Hepatocyte (in vitro differentiated cells): ENCODE measurements around the gene GLT1D1.

ENCODE experiments used
- CTCF ChIP-seq: fragments of 200-600 bp; sonication (generic); IDR thresholded peaks from 2 replicates; pipeline ENCODE4 v1.5.1; 2016; ENCODE audit warnings: antibody characterized with exemption, mild to moderate bottlenecking; ENCODE audit not compliant: poor library complexity
- EZH2 ChIP-seq: fragments of 200-600 bp; sonication (generic); IDR thresholded peaks from 2 replicates; pipeline ENCODE4 v1.6.1; 2016; ENCODE audit warnings: antibody characterized with exemption, mild to moderate bottlenecking, borderline replicate concordance
- EZH2phosphoT487 ChIP-seq: fragments of 200-600 bp; sonication (generic); IDR thresholded peaks from one replicate; pipeline ENCODE4 v1.6.1; 2018; ENCODE audit warnings: antibody characterized with exemption, mild to moderate bottlenecking, low read depth, moderate library complexity; ENCODE audit not compliant: unreplicated experiment, severe bottlenecking

- TF ChIP-seq CTCF = no peak
- TF ChIP-seq EZH2 = no peak
- TF ChIP-seq EZH2phosphoT487 = no peak
Measured at GRCh38 chr12:128942960-128943477, 89.7 kb downstream of the GLT1D1 start.
